HEK293 (cell line): ENCODE data around the gene PSME4.

Experiments used
- CTCF ChIP-seq: fragments of 450-650 bp; formaldehyde crosslinking; IDR thresholded peaks from 2 replicates; pipeline ENCODE4 v1.5.1; 2016; ENCODE audit warnings: missing biosample characterization, missing genetic modification characterization
- IKZF3 ChIP-seq: fragments of 450-650 bp; IDR thresholded peaks from 2 replicates; pipeline ENCODE4 v1.5.0; 2018; ENCODE audit warnings: missing biosample characterization, mild to moderate bottlenecking, missing genetic modification characterization, moderate library complexity
- MEIS1 ChIP-seq: sonication (generic); formaldehyde crosslinking; IDR thresholded peaks from 2 replicates; pipeline ENCODE4 v1.8.1; 2022; ENCODE audit warnings: missing genetic modification reagents, mild to moderate bottlenecking, borderline replicate concordance
- MYNN ChIP-seq: fragments of 450-650 bp; formaldehyde crosslinking; IDR thresholded peaks from 2 replicates; pipeline ENCODE4 v1.5.1; 2016; ENCODE audit warnings: missing biosample characterization, missing genetic modification characterization, borderline replicate concordance
- ZNF350 ChIP-seq: fragments of 450-650 bp; formaldehyde crosslinking; IDR thresholded peaks from 2 replicates; pipeline ENCODE4 v1.5.0; 2017; ENCODE audit warnings: missing biosample characterization, mild to moderate bottlenecking, missing genetic modification characterization

GRCh38 chr2:53886406-53887280 is 84.2 kb downstream of the PSME4 start:
- no peak for TF ChIP-seq MYNN (tag by site-specific recombination)
- TF ChIP-seq CTCF = no peak
- no peak for TF ChIP-seq IKZF3 (tag by site-specific recombination)
- TF ChIP-seq MEIS1 (CRISPR knock-in tag) = no peak
- TF ChIP-seq ZNF350 (tag by site-specific recombination) = no peak
